Suprapubic skin (tissue), 4 donors: Measurements from ENCODE around the gene TCP11. TPM values are rescaled to one million over a fixed set of nuclear protein-coding genes. Genes with fewer than 3 reads are reported as not detected.
A peak's percentile ranks its signal among the peaks of the same experiment; 100 is the strongest.

Experiments used
- DNase-seq, 2 donors: peaks; one replicate each; pipeline ENCODE4 v3.0.0-alpha.2; 2019; ENCODE audit warnings: low spot score in 2 of 2
- H3K27ac ChIP-seq: fragments of 200-600 bp; sonication (generic); one replicate; pipeline ENCODE4 v1.5.1; 2019
- H3K27me3 ChIP-seq: fragments of 200-600 bp; sonication (generic); one replicate; pipeline ENCODE4 v1.5.1; 2019
- H3K36me3 ChIP-seq: fragments of 200-600 bp; sonication (generic); one replicate; pipeline ENCODE4 v1.5.1; 2019
- H3K4me1 ChIP-seq: fragments of 200-600 bp; sonication (generic); one replicate; pipeline ENCODE4 v1.5.1; 2019
- H3K4me3 ChIP-seq: fragments of 200-600 bp; sonication (generic); one replicate; pipeline ENCODE4 v1.5.1; 2019; ENCODE audit warnings: mild to moderate bottlenecking
- H3K9me3 ChIP-seq: fragments of 200-600 bp; sonication (generic); one replicate; pipeline ENCODE4 v1.5.1; 2019
- CTCF ChIP-seq, 2 donors: fragments of 200-600 bp in 1 of 2; fragments of 450-650 bp in 1 of 2; sonication (generic) in 1 of 2; IDR thresholded peaks; one replicate each; pipeline ENCODE4 v1.5.1; 2016 to 2019; ENCODE audit warnings: antibody characterized with exemption in 2 of 2, mild to moderate bottlenecking in 1 of 2, moderate library complexity in 1 of 2
- EP300 ChIP-seq: sonication (generic); formaldehyde crosslinking; IDR thresholded peaks from one replicate; pipeline ENCODE4 v1.6.1; 2017; ENCODE audit warnings: antibody characterized with exemption
- POLR2A ChIP-seq, 2 donors: fragments of 450-650 bp; IDR thresholded peaks; one replicate each; pipeline ENCODE4 v1.6.1; 2017; ENCODE audit warnings: antibody characterized with exemption in 2 of 2, mild to moderate bottlenecking in 2 of 2, moderate library complexity in 2 of 2
- POLR2AphosphoS5 ChIP-seq, 3 donors: sonication (generic); formaldehyde crosslinking; IDR thresholded peaks; one replicate each; pipeline ENCODE4 v1.6.1; 2017; ENCODE audit warnings: antibody characterized with exemption in 3 of 3
- WGBS: methylation state at CpG from one replicate; pipeline ENCODE4 v1.1.5; 2018; 5-methylcytosine and 5-hydroxymethylcytosine counted together
- total RNA-seq, 4 donors: library from RNA; depleted of rRNA; stranded (reverse); fragments of >200 nt; gene quantifications; one replicate each; pipeline ENCODE4 v1.1.0, GENCODE V29; 2016

Gene TCP11
- total RNA-seq, 4 donors from 2014 or later = 4.2 TPM; not detected in 3

- 87% methylated on average over 17 of the region's 23 CpGs for WGBS
- H3K9me3 ChIP-seq = no peaks in the 10 kb centered on the region
- no peaks in the 10 kb centered on the region for H3K27me3 ChIP-seq
- TF ChIP-seq POLR2A (IDR thresholded peaks at IDR 0.05) (no peak), CTCF (IDR thresholded peaks at IDR 0.05) (no peak)
- DNase-seq = peak; percentile 63 to 70
- peaks cover 81% of the 10 kb centered on the region for H3K4me1 ChIP-seq
- H3K27ac ChIP-seq = peak overlapping the region; percentile 88
- peaks cover 73% of the 10 kb centered on the region for H3K36me3 ChIP-seq
- no peak overlapping the region for H3K4me3 ChIP-seq
Measured at GRCh38 chr6:35079311-35080000, 61.7 kb downstream of the TCP11 start.

- Histone ChIP-seq H3K4me3 (no peak overlapping the region), H3K36me3 (peaks cover 70% of the 10 kb centered on the region), H3K9me3 (no peaks in the 10 kb centered on the region), H3K27ac (no peak overlapping the region), H3K27me3 (no peaks in the 10 kb centered on the region), H3K4me1 (peaks cover 77% of the 10 kb centered on the region)
- no peak for TF ChIP-seq POLR2AphosphoS5 (IDR thresholded peaks at IDR 0.05)
- no peak for TF ChIP-seq CTCF (IDR thresholded peaks at IDR 0.05)
- no peak for TF ChIP-seq POLR2A (IDR thresholded peaks at IDR 0.05)
- no peak for TF ChIP-seq EP300
- WGBS = 90% methylated on average over 4 of the region's 11 CpGs
- peak; percentile 60 to 76 for DNase-seq
Measured at GRCh38 chr6:35078896-35079295, 62.2 kb downstream of the TCP11 start.

- no peaks in the 10 kb centered on the region for H3K9me3 ChIP-seq
- no peak for TF ChIP-seq POLR2A (IDR thresholded peaks at IDR 0.05)
- TF ChIP-seq CTCF (IDR thresholded peaks at IDR 0.05) = no peak
- no peak for TF ChIP-seq POLR2AphosphoS5 (IDR thresholded peaks at IDR 0.05)
- TF ChIP-seq EP300 = no peak
- peak; percentile 59 to 66 for DNase-seq
- 100% methylated on average over 2 of the region's 20 CpGs for WGBS
- H3K27ac ChIP-seq = no peak overlapping the region
- no peak overlapping the region for H3K4me3 ChIP-seq
- peaks cover 72% of the 10 kb centered on the region for H3K4me1 ChIP-seq
- H3K36me3 ChIP-seq = peaks cover 68% of the 10 kb centered on the region
- no peaks in the 10 kb centered on the region for H3K27me3 ChIP-seq
Measured at GRCh38 chr6:35078226-35078850, 62.8 kb downstream of the TCP11 start.

- no peak overlapping the region for H3K4me3 ChIP-seq
- no peaks in the 10 kb centered on the region for H3K9me3 ChIP-seq
- H3K27ac ChIP-seq = peak overlapping the region; percentile 26
- peaks cover 68% of the 10 kb centered on the region for H3K36me3 ChIP-seq
- TF ChIP-seq CTCF (IDR thresholded peaks at IDR 0.05) = no peak
- no peak for TF ChIP-seq EP300
- TF ChIP-seq POLR2AphosphoS5 (IDR thresholded peaks at IDR 0.05) = no peak
- no peak for TF ChIP-seq POLR2A (IDR thresholded peaks at IDR 0.05)
- peaks cover 65% of the 10 kb centered on the region for H3K4me1 ChIP-seq
- no peaks in the 10 kb centered on the region for H3K27me3 ChIP-seq
- DNase-seq = peak; percentile 49 to 65
- WGBS = 84% methylated on average over 9 of the region's 11 CpGs
Measured at GRCh38 chr6:35077713-35078105, 63.4 kb downstream of the TCP11 start.

- Histone ChIP-seq H3K4me1 (peaks cover 60% of the 10 kb centered on the region), H3K9me3 (no peaks in the 10 kb centered on the region), H3K4me3 (no peak overlapping the region), H3K27me3 (no peaks in the 10 kb centered on the region), H3K27ac (peak overlapping the region; percentile 26), H3K36me3 (peaks cover 68% of the 10 kb centered on the region)
- DNase-seq = peak in 1 of 2 donors; percentile 53
- no peak for TF ChIP-seq EP300
- TF ChIP-seq CTCF (IDR thresholded peaks at IDR 0.05) = no peak
- no peak for TF ChIP-seq POLR2A (IDR thresholded peaks at IDR 0.05)
- TF ChIP-seq POLR2AphosphoS5 (IDR thresholded peaks at IDR 0.05) = no peak
- 72% methylated on average over 17 of the region's 17 CpGs for WGBS
Measured at GRCh38 chr6:35076997-35077712, 64.0 kb downstream of the TCP11 start.
